H1 (cell line): ENCODE results near the gene ZBTB20. TPM values are rescaled to one million over a fixed set of nuclear protein-coding genes. Genes with fewer than 3 reads are reported as not detected.

Source experiments
- EP300 ChIP-seq, 2 experiments: IDR thresholded peaks; 1 replicate in 1 of 2; 2 replicates in 1 of 2; pipeline ENCODE4 v1.6.1; 2011 to 2012; ENCODE audit warnings: low read depth in 2 of 2, low read length in 2 of 2, mild to moderate bottlenecking in 2 of 2, borderline replicate concordance in 1 of 2, inconsistent platforms in 1 of 2, moderate library complexity in 1 of 2
- TCF12 ChIP-seq: IDR thresholded peaks from 2 replicates; pipeline ENCODE4 v1.6.1; 2011; ENCODE audit warnings: low read depth, mild to moderate bottlenecking, low read length
- ZNF274 ChIP-seq: IDR thresholded peaks from 2 replicates; pipeline ENCODE4 v1.7.0; 2012; ENCODE audit warnings: low read length, borderline replicate concordance; ENCODE audit errors: extremely low read depth
- polyA plus RNA-seq, 7 experiments: library from polyadenylated mRNA; depleted of rRNA in 3 of 7; stranded (reverse) in 5 of 7; unstranded in 2 of 7; fragments of >200 nt in 5 of 7; fragments of 200-250 nt in 2 of 7; gene quantifications; 1 replicate in 5 of 7; 2 replicates in 1 of 7; 4 replicates in 1 of 7; pipeline versions ENCODE4 v1.2.1 to v1.2.3, GENCODE V29; 2011 to 2013; ENCODE audit warnings: missing spikeins in 2 of 7, mixed read lengths in 2 of 7
- total RNA-seq: library from RNA; stranded (reverse); fragmentation: NEBNext Ultra II Directional; extraction: Animal tissue kit (Norgen Biotek cat#: 25700); gene quantifications from 2 replicates; pipeline ENCODE4 v1.2.1, GENCODE V29; 2021
- TF ChIP-seq, protein P1 (sequence below): IDR thresholded peaks from 2 replicates; pipeline ENCODE4 v1.6.1; 2011; ENCODE audit warnings: low read depth, mild to moderate bottlenecking, low read length; ENCODE audit not compliant: insufficient read depth

The ZBTB20 gene
- total and polyA plus RNA-seq, 2 of the 8 experiments (the other 6 are each of a cell fraction or from before 2014, with no cell fraction given) = 0.35 to 1.3 TPM

DNA sequence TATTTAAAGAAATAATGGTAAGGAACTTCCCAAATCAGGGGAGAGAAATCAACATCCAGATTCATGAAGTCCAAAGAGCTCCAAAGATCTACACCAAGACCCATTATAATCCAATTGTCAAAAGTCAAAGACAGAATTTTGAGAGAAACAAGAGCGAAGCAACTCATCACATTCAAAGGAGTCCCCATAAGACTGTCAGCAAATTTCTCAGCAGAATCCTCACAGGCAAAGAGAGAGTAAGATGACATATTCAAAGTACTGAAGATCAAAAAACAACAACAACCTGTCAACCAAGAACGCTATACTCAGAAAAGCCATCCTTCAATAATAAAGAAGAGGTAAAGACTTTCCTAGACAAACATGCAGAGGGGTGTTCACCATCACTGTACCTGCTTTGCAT is 511.2 kb downstream of the ZBTB20 start (continued):
- TF ChIP-seq ZNF274 (no peak), EP300 (IDR thresholded peaks at IDR 0.05; ENCODE audit: borderline replicate concordance in 1 of 2, low read depth in 2 of 2, low read length in 2 of 2) (no peak), TCF12 (no peak)
- TF ChIP-seq, protein P1, sequence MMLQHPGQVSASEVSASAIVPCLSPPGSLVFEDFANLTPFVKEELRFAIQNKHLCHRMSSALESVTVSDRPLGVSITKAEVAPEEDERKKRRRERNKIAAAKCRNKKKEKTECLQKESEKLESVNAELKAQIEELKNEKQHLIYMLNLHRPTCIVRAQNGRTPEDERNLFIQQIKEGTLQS = no peak
